ENCODE data around the gene TF.

DNA sequence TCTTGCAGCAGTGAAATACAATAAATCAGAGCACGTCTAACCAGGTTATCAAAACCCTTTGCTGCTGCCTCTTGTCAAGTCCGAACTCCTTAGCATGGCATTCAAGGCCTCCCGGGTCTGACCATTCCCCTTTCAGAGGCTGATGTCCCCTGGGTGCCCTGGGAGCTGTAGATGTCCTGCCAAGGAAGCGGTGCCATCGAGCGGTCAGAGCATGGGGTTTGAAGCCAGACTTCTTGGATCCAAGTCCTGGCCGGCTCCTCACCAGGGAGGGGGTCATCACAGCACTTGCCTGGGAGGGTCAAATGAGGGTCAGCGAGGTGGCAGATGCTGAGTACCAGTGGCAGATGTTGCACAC, 496 bp downstream of the TF start:
- TF ChIP-seq BHLHE40 (IDR thresholded peaks at IDR 0.05; ENCODE audit: borderline replicate concordance) (no peak), FOXK2 (IDR thresholded peaks at IDR 0.05) (no peak), TARDBP (IDR thresholded peaks at IDR 0.05) (no peak), SUZ12 (IDR thresholded peaks at IDR 0.05) (no peak), FOXA1 (IDR thresholded peaks at IDR 0.05) (no peak), ELF4 (IDR thresholded peaks at IDR 0.05) (no peak), HDGF (IDR thresholded peaks at IDR 0.05; ENCODE audit: borderline replicate concordance) (no peak), SP1 (IDR thresholded peaks at IDR 0.05) (no peak)

Measured in HEK293T (cell line).